ENCODE data around the gene TPM1. TPM values are rescaled to one million over a fixed set of nuclear protein-coding genes. Genes with fewer than 3 reads are reported as not detected.

The TPM1 gene
- total RNA-seq, 1 experiment from 2014 or later = 421 TPM

DNA sequence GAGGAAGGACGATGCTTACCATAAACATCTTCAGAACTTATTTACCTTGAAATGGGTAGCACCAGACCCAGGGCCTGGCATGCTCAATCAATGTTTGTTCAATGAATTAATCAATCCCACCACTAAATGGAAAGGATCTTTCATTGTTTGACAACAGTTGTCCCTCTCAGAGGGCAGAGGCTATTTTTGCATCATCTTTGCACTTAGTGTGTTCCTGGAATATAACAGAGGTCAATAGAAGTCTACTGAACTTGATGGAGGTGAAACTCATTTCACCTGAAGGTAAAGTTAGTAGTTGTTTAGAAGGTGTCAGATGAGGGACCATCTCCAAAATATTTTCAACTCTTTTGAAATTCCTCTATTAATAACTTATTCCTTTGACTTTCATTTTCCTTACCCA, 42.3 kb downstream of the TPM1 start:
- Mint-ChIP-seq H3K36me3 (no peaks in the 10 kb centered on the region), H3K27ac (peak overlapping the region; percentile 33), H3K4me3 (no peak overlapping the region), H3K27me3 (ENCODE audit: low read depth) (no peaks in the 10 kb centered on the region; the same call in 1 of the 2 replicates), H3K4me1 (peaks cover 71% of the 10 kb centered on the region), H3K9me3 (no peaks in the 10 kb centered on the region)
- no peak for TF ChIP-seq RORB (CRISPR knock-in tag; IDR thresholded peaks at IDR 0.05)
- CTCF ChIA-PET = interaction anchor here (2.6 kb wide), 1 partner anchor 37 kb away, joined by 12 read pairs; no protein-coding TSS in a partner anchor
- ATAC-seq = no peak
- POLR2A ChIA-PET = no interaction called here
- no peak for DNase-seq (ENCODE audit: low spot score)

DNA sequence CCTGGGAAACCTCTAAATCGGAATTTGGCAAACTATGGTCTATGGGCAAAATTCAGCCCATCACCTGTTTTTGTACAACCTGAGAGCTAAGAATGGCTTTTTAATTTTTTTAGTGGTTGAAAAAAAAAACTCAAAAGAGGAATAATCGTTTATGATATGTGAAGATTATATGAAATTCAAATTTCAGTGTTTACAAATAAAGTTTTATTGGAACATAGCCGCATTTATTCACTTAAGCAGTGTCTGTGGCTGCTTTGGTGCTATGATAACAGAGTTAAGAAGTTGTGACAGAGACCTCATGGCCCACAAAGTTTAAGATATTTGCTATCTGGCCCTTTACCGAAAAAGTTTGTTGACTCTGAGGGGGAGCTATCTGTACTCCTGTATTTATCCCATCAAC, 42.7 kb downstream of the TPM1 start:
- ATAC-seq (no peak), DNase-seq (ENCODE audit: low spot score) (no peak)
- Mint-ChIP-seq H3K36me3 (no peaks in the 10 kb centered on the region), H3K27ac (no peak overlapping the region; the same call in 1 of the 2 replicates), H3K4me3 (no peak overlapping the region), H3K27me3 (ENCODE audit: low read depth) (no peaks in the 10 kb centered on the region; the same call in 1 of the 2 replicates), H3K9me3 (no peaks in the 10 kb centered on the region), H3K4me1 (peaks cover 70% of the 10 kb centered on the region)
- CTCF ChIA-PET = no interaction called here
- POLR2A ChIA-PET = no interaction called here
- TF ChIP-seq IRF2 (CRISPR knock-in tag; IDR thresholded peaks at IDR 0.05; ENCODE audit: borderline replicate concordance, low read depth) (no peak), FOXP1 (CRISPR knock-in tag; IDR thresholded peaks at IDR 0.05; ENCODE audit: borderline replicate concordance) (no peak), TEAD4 (CRISPR knock-in tag; IDR thresholded peaks at IDR 0.05) (no peak), SMAD4 (CRISPR knock-in tag; IDR thresholded peaks at IDR 0.05) (no peak), CBFB (CRISPR knock-in tag; IDR thresholded peaks at IDR 0.05; ENCODE audit: low read depth) (no peak), ZNF232 (CRISPR knock-in tag; IDR thresholded peaks at IDR 0.05) (no peak), ZNF317 (CRISPR knock-in tag; IDR thresholded peaks at IDR 0.05; ENCODE audit: borderline replicate concordance, low read depth) (no peak), KAT7 (CRISPR knock-in tag; IDR thresholded peaks at IDR 0.05; ENCODE audit: borderline replicate concordance) (no peak), EMX1 (CRISPR knock-in tag; IDR thresholded peaks at IDR 0.05) (no peak)
- TF ChIP-seq, protein P1, sequence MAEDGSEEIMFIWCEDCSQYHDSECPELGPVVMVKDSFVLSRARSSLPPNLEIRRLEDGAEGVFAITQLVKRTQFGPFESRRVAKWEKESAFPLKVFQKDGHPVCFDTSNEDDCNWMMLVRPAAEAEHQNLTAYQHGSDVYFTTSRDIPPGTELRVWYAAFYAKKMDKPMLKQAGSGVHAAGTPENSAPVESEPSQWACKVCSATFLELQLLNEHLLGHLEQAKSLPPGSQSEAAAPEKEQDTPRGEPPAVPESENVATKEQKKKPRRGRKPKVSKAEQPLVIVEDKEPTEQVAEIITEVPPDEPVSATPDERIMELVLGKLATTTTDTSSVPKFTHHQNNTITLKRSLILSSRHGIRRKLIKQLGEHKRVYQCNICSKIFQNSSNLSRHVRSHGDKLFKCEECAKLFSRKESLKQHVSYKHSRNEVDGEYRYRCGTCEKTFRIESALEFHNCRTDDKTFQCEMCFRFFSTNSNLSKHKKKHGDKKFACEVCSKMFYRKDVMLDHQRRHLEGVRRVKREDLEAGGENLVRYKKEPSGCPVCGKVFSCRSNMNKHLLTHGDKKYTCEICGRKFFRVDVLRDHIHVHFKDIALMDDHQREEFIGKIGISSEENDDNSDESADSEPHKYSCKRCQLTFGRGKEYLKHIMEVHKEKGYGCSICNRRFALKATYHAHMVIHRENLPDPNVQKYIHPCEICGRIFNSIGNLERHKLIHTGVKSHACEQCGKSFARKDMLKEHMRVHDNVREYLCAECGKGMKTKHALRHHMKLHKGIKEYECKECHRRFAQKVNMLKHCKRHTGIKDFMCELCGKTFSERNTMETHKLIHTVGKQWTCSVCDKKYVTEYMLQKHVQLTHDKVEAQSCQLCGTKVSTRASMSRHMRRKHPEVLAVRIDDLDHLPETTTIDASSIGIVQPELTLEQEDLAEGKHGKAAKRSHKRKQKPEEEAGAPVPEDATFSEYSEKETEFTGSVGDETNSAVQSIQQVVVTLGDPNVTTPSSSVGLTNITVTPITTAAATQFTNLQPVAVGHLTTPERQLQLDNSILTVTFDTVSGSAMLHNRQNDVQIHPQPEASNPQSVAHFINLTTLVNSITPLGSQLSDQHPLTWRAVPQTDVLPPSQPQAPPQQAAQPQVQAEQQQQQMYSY (CRISPR knock-in tag; IDR thresholded peaks at IDR 0.05) = no peak
- TF ChIP-seq, protein P2, sequence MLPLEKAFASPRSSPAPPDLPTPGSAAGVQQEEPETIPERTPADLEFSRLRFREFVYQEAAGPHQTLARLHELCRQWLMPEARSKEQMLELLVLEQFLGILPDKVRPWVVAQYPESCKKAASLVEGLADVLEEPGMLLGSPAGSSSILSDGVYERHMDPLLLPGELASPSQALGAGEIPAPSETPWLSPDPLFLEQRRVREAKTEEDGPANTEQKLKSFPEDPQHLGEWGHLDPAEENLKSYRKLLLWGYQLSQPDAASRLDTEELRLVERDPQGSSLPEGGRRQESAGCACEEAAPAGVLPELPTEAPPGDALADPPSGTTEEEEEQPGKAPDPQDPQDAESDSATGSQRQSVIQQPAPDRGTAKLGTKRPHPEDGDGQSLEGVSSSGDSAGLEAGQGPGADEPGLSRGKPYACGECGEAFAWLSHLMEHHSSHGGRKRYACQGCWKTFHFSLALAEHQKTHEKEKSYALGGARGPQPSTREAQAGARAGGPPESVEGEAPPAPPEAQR (CRISPR knock-in tag; IDR thresholded peaks at IDR 0.05) = no peak
- TF ChIP-seq, protein P3, sequence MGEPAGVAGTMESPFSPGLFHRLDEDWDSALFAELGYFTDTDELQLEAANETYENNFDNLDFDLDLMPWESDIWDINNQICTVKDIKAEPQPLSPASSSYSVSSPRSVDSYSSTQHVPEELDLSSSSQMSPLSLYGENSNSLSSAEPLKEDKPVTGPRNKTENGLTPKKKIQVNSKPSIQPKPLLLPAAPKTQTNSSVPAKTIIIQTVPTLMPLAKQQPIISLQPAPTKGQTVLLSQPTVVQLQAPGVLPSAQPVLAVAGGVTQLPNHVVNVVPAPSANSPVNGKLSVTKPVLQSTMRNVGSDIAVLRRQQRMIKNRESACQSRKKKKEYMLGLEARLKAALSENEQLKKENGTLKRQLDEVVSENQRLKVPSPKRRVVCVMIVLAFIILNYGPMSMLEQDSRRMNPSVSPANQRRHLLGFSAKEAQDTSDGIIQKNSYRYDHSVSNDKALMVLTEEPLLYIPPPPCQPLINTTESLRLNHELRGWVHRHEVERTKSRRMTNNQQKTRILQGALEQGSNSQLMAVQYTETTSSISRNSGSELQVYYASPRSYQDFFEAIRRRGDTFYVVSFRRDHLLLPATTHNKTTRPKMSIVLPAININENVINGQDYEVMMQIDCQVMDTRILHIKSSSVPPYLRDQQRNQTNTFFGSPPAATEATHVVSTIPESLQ (CRISPR knock-in tag; IDR thresholded peaks at IDR 0.05) = no peak
- TF ChIP-seq, protein P4, sequence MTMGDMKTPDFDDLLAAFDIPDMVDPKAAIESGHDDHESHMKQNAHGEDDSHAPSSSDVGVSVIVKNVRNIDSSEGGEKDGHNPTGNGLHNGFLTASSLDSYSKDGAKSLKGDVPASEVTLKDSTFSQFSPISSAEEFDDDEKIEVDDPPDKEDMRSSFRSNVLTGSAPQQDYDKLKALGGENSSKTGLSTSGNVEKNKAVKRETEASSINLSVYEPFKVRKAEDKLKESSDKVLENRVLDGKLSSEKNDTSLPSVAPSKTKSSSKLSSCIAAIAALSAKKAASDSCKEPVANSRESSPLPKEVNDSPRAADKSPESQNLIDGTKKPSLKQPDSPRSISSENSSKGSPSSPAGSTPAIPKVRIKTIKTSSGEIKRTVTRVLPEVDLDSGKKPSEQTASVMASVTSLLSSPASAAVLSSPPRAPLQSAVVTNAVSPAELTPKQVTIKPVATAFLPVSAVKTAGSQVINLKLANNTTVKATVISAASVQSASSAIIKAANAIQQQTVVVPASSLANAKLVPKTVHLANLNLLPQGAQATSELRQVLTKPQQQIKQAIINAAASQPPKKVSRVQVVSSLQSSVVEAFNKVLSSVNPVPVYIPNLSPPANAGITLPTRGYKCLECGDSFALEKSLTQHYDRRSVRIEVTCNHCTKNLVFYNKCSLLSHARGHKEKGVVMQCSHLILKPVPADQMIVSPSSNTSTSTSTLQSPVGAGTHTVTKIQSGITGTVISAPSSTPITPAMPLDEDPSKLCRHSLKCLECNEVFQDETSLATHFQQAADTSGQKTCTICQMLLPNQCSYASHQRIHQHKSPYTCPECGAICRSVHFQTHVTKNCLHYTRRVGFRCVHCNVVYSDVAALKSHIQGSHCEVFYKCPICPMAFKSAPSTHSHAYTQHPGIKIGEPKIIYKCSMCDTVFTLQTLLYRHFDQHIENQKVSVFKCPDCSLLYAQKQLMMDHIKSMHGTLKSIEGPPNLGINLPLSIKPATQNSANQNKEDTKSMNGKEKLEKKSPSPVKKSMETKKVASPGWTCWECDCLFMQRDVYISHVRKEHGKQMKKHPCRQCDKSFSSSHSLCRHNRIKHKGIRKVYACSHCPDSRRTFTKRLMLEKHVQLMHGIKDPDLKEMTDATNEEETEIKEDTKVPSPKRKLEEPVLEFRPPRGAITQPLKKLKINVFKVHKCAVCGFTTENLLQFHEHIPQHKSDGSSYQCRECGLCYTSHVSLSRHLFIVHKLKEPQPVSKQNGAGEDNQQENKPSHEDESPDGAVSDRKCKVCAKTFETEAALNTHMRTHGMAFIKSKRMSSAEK (CRISPR knock-in tag; IDR thresholded peaks at IDR 0.05; ENCODE audit: borderline replicate concordance) = no peak
